ENCODE results near the gene ADIPOQ.
"Not testable (repeated sequence)": the region's sequence is repeated elsewhere in the genome, so short reads cannot be mapped to it uniquely, and the experiment has no call there.

Gene ADIPOQ

GRCh38 chr3:186842426-186843038 lies at the start of gene ADIPOQ:
ADIPOQ (plus strand) TSS chr3:186842710; CDS start chr3:186853059, 10,349 bp downstream.
- no peak for DNase-seq

GRCh38 chr3:186798239-186798874 lies 44.2 kb upstream of the ADIPOQ start:
- no peak for DNase-seq

DNA sequence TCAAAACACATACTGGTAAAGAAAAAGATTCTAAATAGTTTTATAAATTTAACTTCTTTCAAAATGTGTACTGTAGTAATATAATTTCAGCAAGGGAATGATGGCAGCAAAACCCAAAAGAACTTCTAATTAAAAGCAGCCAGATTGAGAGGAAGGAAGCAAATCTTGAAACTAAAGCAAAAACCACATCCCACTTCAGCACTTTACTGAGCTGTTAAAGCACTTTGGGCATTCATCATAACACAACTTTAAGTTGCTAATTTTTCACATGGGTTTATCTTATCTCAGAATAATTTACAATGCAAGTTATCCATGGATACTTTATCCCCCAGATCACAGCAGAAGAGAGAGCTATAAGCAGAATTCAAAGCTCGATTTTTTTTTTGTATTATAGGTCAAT lies 42.2 kb upstream of the ADIPOQ start:
- no peak for DNase-seq

GRCh38 chr3:186802701-186803100 lies 39.8 kb upstream of the ADIPOQ start:
- no peak for DNase-seq

GRCh38 chr3:186803447-186803846 lies 39.1 kb upstream of the ADIPOQ start:
- not testable (repeated sequence) for DNase-seq

DNA sequence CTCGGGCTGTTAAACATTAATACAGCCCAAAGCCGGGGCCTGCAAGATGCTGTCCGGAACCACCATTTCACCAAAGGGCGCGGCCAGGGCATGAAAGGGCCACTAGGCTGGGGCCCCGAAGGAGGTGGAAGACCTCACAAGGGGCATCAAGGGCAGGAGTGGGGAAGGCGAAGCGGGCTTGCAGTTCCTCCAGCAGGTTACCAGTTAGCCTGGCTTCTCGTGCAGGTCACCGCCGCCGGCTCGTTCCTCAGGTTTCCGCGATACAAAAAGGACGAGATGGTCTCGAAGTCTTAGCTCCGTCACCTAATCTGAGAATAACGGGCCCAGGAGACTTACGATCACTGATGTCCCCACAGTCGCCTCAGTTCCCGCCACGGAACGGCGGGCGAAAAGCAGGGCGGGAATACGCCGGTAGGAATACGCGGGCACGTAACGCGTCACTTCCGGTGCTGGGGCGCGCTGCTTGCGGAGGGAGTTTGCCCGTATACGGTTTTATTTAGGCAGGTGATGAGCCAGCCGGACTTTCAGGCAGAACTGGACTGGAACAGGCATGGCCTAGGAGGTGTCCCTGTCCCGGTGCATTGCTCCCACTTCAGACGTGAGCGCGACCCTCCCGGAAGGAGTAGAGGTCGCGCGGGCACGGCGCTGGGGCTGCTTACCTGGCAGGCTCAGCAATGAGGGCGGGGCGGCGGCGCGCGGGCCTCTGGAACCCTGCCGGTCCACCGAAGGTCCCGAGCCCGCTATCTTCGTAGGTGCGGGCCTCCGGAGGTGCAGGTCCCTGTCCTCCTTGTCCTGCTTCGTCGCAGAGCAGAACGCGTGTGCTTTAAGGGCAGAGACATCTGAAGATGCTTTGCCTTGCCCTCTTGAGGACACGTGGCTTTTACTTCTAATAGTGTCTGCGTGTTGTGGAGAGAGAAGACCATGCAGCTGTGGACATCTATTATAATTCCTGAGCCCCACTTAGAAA lies 36.1 kb upstream of the ADIPOQ start, which contains the start of gene RFC4:
RFC4 (minus strand) TSS at position 394 of the 967 bp plus-strand sequence. CDS start 1,769 bp downstream, outside the sequence.
- DNase-seq, result peak; percentile 72 to 84

DNA sequence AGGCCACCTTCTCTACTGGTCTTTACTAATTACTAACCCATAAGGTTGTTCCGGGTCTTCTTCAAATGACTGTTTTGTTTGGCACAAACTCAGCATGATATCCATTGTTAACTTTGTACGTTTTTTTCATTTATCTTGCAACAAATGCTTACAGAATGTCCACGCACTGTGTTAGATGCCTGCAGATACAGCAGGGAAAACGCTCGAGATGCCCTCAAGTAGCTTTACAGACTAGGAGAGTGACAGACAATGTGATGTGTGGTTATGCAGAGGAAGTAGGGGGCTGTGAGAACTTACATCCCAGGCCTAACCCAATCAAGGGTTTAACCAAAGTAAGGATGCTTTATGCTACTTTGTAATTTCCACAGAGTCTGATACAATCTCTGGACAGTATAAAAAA lies 35.3 kb upstream of the ADIPOQ start:
- DNase-seq, result no peak

DNA sequence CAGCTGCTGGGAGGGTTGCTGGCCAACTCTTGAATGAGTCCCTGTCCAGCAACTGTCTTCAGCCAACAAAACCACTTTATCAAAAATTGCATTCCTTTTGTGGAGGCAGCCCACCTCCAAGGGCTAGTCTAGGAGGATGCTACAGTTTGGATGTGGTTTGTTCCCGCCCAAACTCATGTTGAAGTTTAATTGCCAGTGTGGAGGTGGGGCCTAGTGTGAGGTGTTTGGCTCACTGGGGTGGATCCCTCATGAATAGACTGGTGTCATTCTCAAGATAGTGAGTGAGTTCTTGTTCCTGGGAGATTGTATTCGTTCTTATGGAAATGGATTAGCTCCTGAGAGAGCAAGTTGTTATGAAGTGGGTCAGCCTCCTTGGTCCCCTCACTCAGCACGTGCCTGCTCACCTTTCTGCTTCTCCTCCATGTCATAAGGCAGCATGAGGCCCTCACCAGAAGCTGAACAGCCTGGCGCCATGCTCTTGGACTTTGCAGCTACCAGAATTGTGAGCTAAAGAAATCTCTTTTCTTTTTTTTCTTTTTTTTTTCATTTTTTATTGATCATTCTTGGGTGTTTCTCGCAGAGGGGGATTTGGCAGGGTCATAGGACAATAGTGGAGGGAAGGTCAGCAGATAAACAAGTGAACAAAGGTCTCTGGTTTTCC lies 32.0 kb upstream of the ADIPOQ start:
- DNase-seq, result no peak

GRCh38 chr3:186811313-186811712 lies 31.2 kb upstream of the ADIPOQ start:
- DNase-seq, result not testable (repeated sequence)

DNA sequence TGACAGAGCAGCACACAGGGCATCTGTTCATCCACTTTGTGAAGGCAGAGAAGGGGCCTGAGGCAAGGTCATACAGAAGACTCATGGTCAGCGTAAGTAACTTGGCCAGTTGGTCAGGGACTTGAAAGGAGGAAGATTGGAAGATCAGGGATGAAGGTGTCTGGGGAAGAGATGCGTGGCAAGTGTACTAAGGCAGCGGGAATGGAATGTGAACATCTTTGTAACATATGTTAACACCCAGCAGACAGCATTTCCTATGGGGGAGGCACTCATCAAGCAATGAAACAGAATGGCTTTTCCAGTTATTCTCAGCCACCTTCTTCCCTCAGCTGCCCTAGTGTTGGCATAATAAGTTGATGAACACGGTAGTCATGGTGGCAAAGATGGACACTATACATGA lies 28.4 kb upstream of the ADIPOQ start:
- DNase-seq, result no peak

GRCh38 chr3:186815435-186815834 lies 27.1 kb upstream of the ADIPOQ start:
- DNase-seq, result no peak

- DNase-seq, result no peak
Observed at GRCh38 chr3:186818516-186818915, 24.0 kb upstream of the ADIPOQ start.

DNA sequence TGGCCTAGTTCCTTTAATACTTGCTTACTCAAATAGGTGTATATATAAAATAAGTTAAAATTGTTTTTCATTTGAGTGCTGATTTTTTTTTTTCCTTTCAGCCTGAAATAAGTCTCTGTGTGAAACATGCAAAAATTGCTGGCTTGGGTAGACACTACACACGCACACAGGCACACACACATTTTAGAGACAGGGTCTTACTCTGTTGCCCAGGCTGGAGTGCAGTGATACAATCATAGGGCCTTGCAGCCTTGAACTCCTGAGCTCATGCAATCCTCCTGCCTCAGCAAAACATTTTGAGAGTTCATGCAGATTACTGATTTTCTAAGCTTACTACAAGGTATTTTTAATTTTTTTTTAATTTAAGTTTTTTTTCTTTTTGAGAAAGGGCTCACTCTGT lies 23.6 kb upstream of the ADIPOQ start:
- DNase-seq, result no peak

DNA sequence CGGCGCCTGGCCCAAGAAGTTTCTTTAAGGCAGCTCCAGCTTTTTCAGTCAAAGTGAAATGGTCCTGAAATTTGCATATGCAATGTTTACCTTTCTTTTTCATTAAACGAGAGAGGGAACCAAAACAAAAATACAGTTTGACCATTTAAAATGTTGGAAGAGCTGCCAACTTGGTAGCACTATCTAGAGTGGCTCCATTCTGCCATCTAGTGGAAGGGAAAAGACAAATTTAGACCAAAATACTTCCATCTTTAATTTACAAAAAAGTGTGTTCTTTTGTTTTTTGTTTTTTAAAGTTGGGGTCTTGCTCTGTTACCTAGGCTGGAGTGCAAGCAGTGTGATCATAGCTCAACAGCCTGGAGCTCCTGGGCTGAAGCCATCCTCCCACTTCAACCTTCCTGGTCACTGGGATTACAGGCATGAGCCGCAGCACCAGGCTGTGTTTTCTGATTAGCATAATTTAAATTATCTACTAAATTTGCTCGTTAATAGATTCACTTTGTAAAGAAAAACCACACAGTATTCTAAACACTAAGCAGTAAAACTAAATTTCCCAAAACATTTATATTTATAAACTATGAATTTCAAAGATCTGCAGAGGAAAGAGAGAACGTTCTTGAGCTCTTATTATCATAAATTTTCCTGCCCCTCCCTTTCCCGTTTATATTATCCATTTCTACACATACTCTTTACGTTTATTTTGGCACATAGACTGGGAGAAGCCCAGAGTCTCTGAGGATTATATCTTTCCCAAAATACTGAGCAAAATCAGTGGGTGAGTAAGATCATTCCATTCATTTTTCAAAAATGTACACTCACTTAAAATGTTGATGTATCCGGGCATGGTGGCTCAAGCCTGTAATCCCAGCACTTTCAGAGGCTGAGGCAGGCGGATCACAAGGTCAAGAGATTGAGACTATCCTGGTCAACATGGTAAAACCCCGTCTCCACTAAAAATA lies 20.8 kb upstream of the ADIPOQ start:
- peak; percentile 16 to 68 for DNase-seq

DNA sequence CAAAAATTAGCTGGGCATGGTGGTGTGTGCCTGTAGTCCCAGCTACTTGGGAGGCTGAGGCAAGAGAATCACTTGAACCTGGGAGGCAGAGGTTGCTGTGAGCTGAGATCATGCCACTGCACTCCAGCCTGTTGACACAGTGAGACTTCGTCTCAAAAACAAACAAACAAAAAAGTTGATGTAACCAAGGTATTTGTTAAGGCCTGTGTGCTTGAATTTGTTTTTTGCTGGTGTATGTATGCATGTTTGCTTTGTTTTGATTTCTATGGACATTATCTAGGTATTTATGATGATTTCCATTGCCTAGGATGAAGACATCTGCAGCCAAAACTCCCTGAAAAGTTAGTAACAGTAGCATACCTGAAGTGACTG lies 20.1 kb upstream of the ADIPOQ start:
- DNase-seq, result not testable (repeated sequence)

DNA sequence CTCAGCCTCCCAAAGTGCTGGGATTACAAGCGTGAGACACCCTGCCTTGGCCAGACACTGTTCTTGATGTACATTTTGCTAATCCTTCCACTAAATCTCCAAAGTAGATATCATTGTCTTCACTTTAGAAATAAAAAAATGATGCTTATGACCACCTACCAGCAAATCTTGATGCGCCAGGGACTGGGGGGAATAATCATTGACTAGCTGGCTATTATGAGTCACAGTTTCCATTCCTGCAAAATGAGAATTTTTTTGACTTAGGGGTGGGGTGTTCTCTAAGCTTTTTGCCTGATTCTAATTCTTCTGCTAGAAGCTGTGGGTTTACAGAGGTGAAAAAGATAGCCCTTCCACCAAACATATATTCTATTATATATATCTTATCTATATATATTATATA lies 19.1 kb upstream of the ADIPOQ start:
- no peak for DNase-seq

GRCh38 chr3:186824430-186825139 lies 17.9 kb upstream of the ADIPOQ start:
- no peak for DNase-seq

DNA sequence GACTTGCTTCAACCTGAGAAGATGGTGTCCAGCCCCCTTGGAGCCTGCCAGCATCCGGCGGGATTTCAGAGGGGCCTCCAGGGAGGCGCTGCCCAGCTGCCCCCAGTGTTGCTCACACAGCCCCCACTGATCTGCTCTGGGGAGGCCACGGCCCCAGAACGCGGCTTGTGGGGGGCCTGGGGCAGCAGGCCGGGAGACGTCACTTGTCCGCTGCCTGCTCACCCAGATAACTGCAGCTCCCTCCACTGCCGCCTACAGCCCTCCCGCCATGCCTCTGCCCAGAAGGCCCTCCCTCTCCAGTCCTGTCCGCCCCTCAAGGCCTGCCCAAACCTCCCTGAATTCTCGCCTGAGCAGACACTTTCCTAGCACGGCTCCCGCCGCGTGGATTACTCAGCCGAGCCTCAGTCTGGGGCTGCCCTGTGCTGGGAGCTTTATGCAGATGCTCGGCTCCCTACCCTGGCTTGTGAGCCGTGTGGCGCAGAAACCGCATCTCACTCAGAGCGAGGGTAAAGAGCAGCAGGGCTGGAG lies 17.2 kb upstream of the ADIPOQ start:
- peak in 1 of 2 donors; percentile 3 for DNase-seq

DNA sequence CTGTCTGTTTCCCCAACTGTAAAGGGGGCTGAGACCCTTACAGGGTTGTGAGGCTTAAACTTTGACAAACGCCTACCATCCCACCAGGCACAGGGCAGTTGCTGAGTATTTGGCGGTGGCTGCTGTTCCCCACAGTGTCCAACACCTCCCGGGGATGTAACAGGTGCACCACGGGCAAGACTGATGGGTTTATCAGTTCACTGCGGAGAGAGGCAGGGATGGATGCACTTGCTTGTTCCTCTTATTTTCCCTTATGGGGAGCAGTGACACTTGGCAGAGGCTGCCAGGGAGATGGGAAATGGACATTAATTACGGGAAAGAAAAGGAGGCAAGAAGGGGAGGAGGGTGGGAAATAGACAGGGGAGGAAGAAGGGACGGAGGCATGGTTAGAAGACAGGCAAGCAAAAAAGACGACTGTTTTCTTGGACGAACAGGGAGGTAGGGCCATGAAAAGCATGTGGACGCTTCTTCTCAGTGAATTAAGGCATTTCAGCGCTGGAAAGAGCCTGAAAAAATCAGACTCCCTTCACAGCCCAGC lies 16.6 kb upstream of the ADIPOQ start:
- no peak for DNase-seq

DNA sequence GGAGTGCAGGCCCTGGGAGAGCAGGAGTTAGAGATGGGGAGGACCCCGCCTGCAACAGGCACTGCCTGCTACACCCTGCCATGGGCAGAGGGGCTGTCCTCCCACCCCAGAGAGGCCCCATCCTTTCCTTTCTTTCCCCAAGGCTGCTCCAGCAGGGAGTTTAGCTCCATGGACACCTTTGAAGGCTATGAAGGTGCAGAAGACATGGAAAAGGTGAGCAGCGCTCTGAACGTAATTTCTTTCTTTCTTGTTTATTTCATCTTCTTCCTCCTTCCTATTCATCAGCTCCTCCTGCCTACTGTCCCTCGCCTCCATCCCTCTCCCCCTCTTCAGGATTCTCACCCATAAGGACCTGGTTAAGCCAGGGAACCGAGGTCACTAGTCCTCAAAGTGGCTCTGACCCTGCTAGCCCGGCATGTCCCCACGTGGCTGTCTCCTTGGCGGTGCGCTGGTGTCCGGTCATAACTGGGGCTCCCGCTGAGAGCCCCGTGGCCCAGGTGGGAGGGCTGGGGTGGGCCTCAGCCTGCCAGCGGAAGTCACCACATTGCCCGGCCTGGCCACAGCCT lies 16.0 kb upstream of the ADIPOQ start:
- peak in 1 of 2 donors; percentile 28 for DNase-seq

Measured in CD4-positive, alpha-beta T cell treated with Interferon alpha-2 for 1 hour (primary cell).